ENCODE measurements around the gene FBXO11.

Gene FBXO11

GRCh38 chr2:47815764-47816163 is 90.5 kb downstream of the FBXO11 start:
- no peak for DNase-seq (ENCODE audit: low read depth)
- H3K4me3 ChIP-seq (replicated peaks; ENCODE audit: low read depth, low read length), result no peak overlapping the region
- no peak for TF ChIP-seq CTCF (IDR thresholded peaks at IDR 0.05; ENCODE audit: low read length, missing control alignments)

GRCh38 chr2:47811668-47812067 is 94.6 kb downstream of the FBXO11 start:
- no peak for DNase-seq (ENCODE audit: low read depth)
- TF ChIP-seq CTCF (IDR thresholded peaks at IDR 0.05; ENCODE audit: low read length, missing control alignments), result no peak

GRCh38 chr2:47810850-47811249 is 95.4 kb downstream of the FBXO11 start:
- TF ChIP-seq CTCF (IDR thresholded peaks at IDR 0.05; ENCODE audit: low read length, missing control alignments), result no peak
- no peak for DNase-seq (ENCODE audit: low read depth)
- H3K4me3 ChIP-seq (replicated peaks; ENCODE audit: low read depth, low read length), result no peak overlapping the region

More at GRCh38 chr2:47811668-47812067, 94.6 kb downstream of the FBXO11 start:
- no peak overlapping the region for H3K4me3 ChIP-seq (replicated peaks; ENCODE audit: low read depth, low read length)

- TF ChIP-seq CTCF (IDR thresholded peaks at IDR 0.05; ENCODE audit: low read length, missing control alignments), result no peak
- no peak for DNase-seq (ENCODE audit: low read depth)
- H3K4me3 ChIP-seq (replicated peaks; ENCODE audit: low read depth, low read length), result no peak overlapping the region
Observed at GRCh38 chr2:47809903-47810302, 96.4 kb downstream of the FBXO11 start.

- DNase-seq (ENCODE audit: low read depth), result no peak
- no peak overlapping the region for H3K4me3 ChIP-seq (replicated peaks; ENCODE audit: low read depth, low read length)
- TF ChIP-seq CTCF (IDR thresholded peaks at IDR 0.05; ENCODE audit: low read length, missing control alignments), result no peak
Observed at GRCh38 chr2:47808614-47809013, 97.7 kb downstream of the FBXO11 start.

- no peak for TF ChIP-seq CTCF (IDR thresholded peaks at IDR 0.05; ENCODE audit: low read length, missing control alignments)
- DNase-seq (ENCODE audit: low read depth), result no peak
- H3K4me3 ChIP-seq (replicated peaks; ENCODE audit: low read depth, low read length), result no peak overlapping the region
Observed at GRCh38 chr2:47805850-47806249, 100.4 kb downstream of the FBXO11 start.

GRCh38 chr2:47803770-47804169 is 102.5 kb downstream of the FBXO11 start:
- DNase-seq (ENCODE audit: low read depth), result no peak
- no peak for TF ChIP-seq CTCF (IDR thresholded peaks at IDR 0.05; ENCODE audit: low read length, missing control alignments)
- H3K4me3 ChIP-seq (replicated peaks; ENCODE audit: low read depth, low read length), result no peak overlapping the region

All from fibroblast of pulmonary artery (primary cell).